Stimulated activated CD8-positive, alpha-beta memory T cell treated with anti-CD3 and anti-CD28 coated beads, Interleukin-15, amount 100 ng/mL, for 48 hours (primary cell): ENCODE results near the gene OR52A5.
"Not testable (repeated sequence)": the region's sequence is repeated elsewhere in the genome, so short reads cannot be mapped to it uniquely, and the experiment has no call there.

Experiments used
- DNase-seq, 2 donors: peaks; one replicate each; pipeline ENCODE4 v3.0.0-alpha.2; 2020; ENCODE audit warnings: low read depth in 2 of 2

The OR52A5 gene

GRCh38 chr11:5137996-5138395 lies at the start of gene OR52A5:
Gene OR52A5, minus strand, starts transcription at chr11:5138356. Its CDS starts 5,714 bp downstream, at chr11:5132642.
- no peak for DNase-seq

- DNase-seq: no peak
Measured at GRCh38 chr11:5178046-5178837, 40.1 kb upstream of the OR52A5 start.

- DNase-seq: no peak
Measured at GRCh38 chr11:5174934-5175333, 36.8 kb upstream of the OR52A5 start.

GRCh38 chr11:5171856-5172255 lies 33.7 kb upstream of the OR52A5 start:
- DNase-seq: no peak

GRCh38 chr11:5165898-5166297 lies 27.7 kb upstream of the OR52A5 start:
- DNase-seq: not testable (repeated sequence)

GRCh38 chr11:5164807-5165206 lies 26.7 kb upstream of the OR52A5 start:
- not testable (repeated sequence) for DNase-seq

GRCh38 chr11:5161045-5161444 lies 22.9 kb upstream of the OR52A5 start:
- not testable (repeated sequence) for DNase-seq

GRCh38 chr11:5160217-5160616 lies 22.1 kb upstream of the OR52A5 start:
- DNase-seq: not testable (repeated sequence)

- no peak for DNase-seq
Measured at GRCh38 chr11:5159806-5160205, 21.6 kb upstream of the OR52A5 start.

- no peak for DNase-seq
Measured at GRCh38 chr11:5154657-5155056, 16.5 kb upstream of the OR52A5 start, which contains the start of gene OR52A1. Gene OR52A1, minus strand, starts transcription at chr11:5154757. Its CDS starts 2,388 bp downstream, at chr11:5152369.

GRCh38 chr11:5153574-5154431 lies 15.6 kb upstream of the OR52A5 start:
- DNase-seq: no peak

- no peak for DNase-seq
Measured at GRCh38 chr11:5151713-5152153, 13.6 kb upstream of the OR52A5 start.

GRCh38 chr11:5144206-5144605 lies 6.0 kb upstream of the OR52A5 start:
- not testable (repeated sequence) for DNase-seq

- no peak for DNase-seq
Measured at GRCh38 chr11:5137014-5137413, 1.1 kb downstream of the OR52A5 start.

- no peak for DNase-seq
Measured at GRCh38 chr11:5136261-5136660, 1.9 kb downstream of the OR52A5 start.

GRCh38 chr11:5131584-5132335 lies 6.4 kb downstream of the OR52A5 start:
- no peak for DNase-seq

GRCh38 chr11:5129457-5129877 lies 8.7 kb downstream of the OR52A5 start:
- DNase-seq: no peak

GRCh38 chr11:5124891-5125620 lies 13.1 kb downstream of the OR52A5 start:
- DNase-seq: no peak

- DNase-seq: peak; percentile 10 to 12
Measured at GRCh38 chr11:5123802-5124521, 14.2 kb downstream of the OR52A5 start.

- no peak for DNase-seq
Measured at GRCh38 chr11:5118893-5119292, 19.3 kb downstream of the OR52A5 start.
